COR-L47 (cell line): ENCODE results near the gene RECQL.
"Not testable (repeated sequence)": the region's sequence is repeated elsewhere in the genome, so short reads cannot be mapped to it uniquely, and the experiment has no call there.

Experiments used
- DNase-seq: peaks from one replicate; lab custom pipeline; 2025; lab: John Stamatoyannopoulos, UW

The RECQL gene

GRCh38 chr12:21502872-21503271 is 1.4 kb upstream of the RECQL start:
- no peak for DNase-seq

GRCh38 chr12:21502164-21502496 is 695 bp upstream of the RECQL start:
- no peak for DNase-seq

GRCh38 chr12:21500786-21501257 is 613 bp downstream of the RECQL start:
- no peak for DNase-seq

- no peak for DNase-seq
Observed at GRCh38 chr12:21499765-21500164, 1.7 kb downstream of the RECQL start.

GRCh38 chr12:21485998-21486397 is 15.4 kb downstream of the RECQL start:
- no peak for DNase-seq

GRCh38 chr12:21483531-21483930 is 17.9 kb downstream of the RECQL start:
- DNase-seq: no peak

GRCh38 chr12:21478756-21479455 is 22.5 kb downstream of the RECQL start:
- no peak for DNase-seq

- no peak for DNase-seq
Observed at GRCh38 chr12:21476949-21477348, 24.5 kb downstream of the RECQL start.

- DNase-seq: no peak
Observed at GRCh38 chr12:21475552-21475951, 25.9 kb downstream of the RECQL start.

GRCh38 chr12:21472197-21472823 is 29.1 kb downstream of the RECQL start:
- no peak for DNase-seq

- DNase-seq: no peak
Observed at GRCh38 chr12:21471294-21471693, 30.1 kb downstream of the RECQL start.

GRCh38 chr12:21467334-21467733 is 34.1 kb downstream of the RECQL start:
- not testable (repeated sequence) for DNase-seq

- no peak for DNase-seq
Observed at GRCh38 chr12:21459474-21459873, 42.0 kb downstream of the RECQL start.

GRCh38 chr12:21456291-21456780 is 45.1 kb downstream of the RECQL start:
- DNase-seq: no peak

- DNase-seq: no peak
Observed at GRCh38 chr12:21453312-21453852, 48.1 kb downstream of the RECQL start.

- DNase-seq: no peak
Observed at GRCh38 chr12:21451529-21451928, 49.9 kb downstream of the RECQL start.

GRCh38 chr12:21444193-21445146 is 57.0 kb downstream of the RECQL start:
- DNase-seq: no peak

- no peak for DNase-seq
Observed at GRCh38 chr12:21439347-21439746, 62.1 kb downstream of the RECQL start.

- DNase-seq: no peak
Observed at GRCh38 chr12:21438643-21439042, 62.8 kb downstream of the RECQL start.

GRCh38 chr12:21434699-21435098 is 66.7 kb downstream of the RECQL start:
- no peak for DNase-seq

GRCh38 chr12:21433525-21433924 is 67.9 kb downstream of the RECQL start:
- no peak for DNase-seq

- no peak for DNase-seq
Observed at GRCh38 chr12:21429994-21430393, 71.4 kb downstream of the RECQL start.
